Measurements from ENCODE around the gene SGCE.
"Not testable (repeated sequence)": the region's sequence is repeated elsewhere in the genome, so short reads cannot be mapped to it uniquely, and the experiment has no call there.

SGCE gene, protein sequence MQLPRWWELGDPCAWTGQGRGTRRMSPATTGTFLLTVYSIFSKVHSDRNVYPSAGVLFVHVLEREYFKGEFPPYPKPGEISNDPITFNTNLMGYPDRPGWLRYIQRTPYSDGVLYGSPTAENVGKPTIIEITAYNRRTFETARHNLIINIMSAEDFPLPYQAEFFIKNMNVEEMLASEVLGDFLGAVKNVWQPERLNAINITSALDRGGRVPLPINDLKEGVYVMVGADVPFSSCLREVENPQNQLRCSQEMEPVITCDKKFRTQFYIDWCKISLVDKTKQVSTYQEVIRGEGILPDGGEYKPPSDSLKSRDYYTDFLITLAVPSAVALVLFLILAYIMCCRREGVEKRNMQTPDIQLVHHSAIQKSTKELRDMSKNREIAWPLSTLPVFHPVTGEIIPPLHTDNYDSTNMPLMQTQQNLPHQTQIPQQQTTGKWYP

DNA sequence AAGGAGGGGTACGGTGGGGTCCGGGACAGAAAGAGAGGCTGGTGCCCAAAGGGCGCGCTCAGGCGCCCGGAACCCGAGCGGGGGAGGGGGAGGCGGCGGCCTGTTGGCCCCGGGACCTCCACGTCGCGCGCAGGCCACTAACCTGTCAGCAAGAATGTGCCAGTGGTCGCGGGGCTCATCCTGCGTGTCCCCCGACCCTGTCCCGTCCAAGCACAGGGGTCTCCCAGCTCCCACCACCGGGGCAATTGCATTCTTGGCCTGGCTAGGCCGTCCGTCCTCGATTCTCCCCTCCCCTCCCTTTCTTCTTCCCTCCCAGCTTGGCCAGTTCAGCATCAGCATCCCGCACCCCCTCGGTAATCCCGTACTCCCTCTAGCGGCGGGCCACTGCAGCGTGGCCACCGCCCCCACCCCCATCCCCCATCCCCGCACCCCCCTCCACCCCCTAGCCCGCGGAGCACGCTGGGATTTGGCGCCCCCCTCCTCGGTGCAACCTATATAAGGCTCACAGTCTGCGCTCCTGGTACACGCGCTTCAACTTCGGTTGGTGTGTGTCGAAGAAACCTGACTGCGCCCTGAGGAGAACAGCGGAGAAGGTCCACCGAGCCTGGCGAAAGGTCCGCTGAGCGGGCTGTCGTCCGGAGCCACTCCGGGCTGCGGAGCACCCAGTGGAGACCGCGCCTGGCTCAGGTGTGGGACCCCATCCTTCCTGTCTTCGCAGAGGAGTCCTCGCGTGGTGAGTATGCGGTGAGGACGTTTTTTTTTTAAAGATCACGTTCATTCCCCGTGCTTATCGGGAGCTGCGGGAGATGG is at the start of gene SGCE:
Gene SGCE (minus strand): TSS at position 286 of the 810 bp plus-strand sequence. CDS start 35 bp downstream, at position 251.
- H3K4me3 ChIP-seq (ENCODE audit: low read depth, low read length), result peak within 1 kb of the TSS; percentile 67
- DNase-seq (ENCODE audit: low read depth), result peak; percentile 39

DNA sequence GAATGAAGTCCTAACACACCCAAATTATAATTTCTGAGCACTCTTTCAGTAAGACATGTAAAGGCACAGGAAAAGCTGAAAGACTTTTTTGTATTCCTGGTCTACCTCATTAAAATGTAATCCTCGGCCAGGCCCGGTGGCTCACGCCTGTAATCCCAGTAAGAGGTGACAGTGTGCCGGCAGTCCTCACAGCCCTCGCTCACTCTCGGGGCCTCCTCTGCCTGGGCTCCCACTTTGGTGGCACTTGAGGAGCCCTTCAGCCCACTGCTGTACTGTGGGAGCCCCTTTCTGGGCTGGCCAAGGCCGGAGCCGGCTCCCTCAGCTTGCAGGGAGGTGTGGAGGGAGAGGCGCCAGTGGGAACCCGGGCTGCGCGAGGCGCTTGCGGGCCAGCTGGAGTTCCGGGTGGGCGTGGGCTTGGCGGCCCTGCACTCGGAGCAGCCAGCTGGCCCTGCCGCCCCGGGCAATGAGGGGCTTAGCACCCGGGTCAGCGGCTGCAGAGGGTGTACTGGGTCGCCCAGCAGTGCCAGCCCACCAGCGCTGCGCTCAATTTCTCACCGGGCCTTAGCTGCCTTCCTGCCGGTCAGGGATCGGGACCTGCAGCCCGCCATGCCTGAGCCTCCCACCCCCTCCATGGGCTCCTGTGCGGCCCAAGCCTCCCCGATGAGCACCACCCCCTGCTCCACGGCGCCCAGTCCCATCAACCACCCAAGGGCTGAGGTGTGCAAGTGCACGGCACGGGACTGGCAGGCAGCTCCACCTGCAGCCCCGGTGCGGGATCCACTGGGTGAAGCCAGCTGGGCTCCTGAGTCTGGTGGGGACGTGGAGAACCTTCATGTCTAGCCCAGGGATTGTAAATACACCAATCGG is 49.5 kb upstream of the SGCE start:
- H3K4me3 ChIP-seq (ENCODE audit: low read depth, low read length); DNase-seq (ENCODE audit: low read depth): not testable (repeated sequence)

DNA sequence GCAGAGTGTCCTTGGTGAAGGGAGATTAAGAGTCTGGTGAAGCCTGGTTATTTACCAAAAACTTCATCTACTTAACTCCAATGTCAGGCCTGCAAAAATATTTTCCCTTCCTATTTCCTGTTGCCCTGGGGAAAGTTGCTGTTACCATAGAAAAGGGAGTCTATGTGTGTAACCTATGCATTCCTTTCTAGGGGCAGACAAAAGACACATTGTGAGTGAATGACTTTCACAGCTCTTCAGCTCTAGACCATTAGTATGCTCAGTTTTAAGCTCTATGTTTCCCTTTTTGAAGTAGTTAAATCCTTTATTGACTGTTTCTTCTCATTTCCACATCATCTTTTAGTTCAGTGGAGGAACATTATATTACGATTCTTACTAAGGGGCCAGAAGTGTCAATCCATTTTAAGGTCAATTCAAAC is 45.6 kb upstream of the SGCE start:
- DNase-seq (ENCODE audit: low read depth), result no peak
- no peak overlapping the region for H3K4me3 ChIP-seq (ENCODE audit: low read depth, low read length)

DNA sequence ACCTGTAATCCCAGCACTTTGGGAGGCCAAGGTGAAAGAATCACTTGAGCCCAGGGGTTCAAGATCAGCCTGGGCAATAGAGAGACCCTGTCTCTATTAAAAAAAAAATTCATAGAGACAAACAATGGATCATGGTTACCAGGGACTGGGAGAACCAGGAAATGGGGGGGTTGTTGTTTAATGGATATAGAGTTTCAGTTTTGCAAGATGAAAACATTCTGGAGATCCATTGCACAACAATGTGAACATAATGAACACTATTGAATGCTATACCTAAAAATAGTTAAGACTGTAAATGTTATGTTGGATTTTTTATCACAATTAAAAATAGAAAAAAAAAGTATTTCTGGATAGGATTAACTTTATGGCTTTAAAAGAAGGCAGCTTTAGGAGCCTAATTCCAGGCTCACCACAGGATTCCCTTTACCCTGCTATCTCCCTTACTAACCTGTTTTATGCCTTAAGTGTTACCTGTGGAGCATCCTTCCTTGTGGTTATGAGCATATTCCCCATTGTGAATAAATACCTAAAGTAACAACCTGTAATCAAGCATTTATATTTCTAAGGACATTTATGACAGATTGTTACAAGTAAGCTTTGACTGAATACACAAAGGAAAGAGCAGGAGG is 45.1 kb upstream of the SGCE start:
- no peak for DNase-seq (ENCODE audit: low read depth)
- no peak overlapping the region for H3K4me3 ChIP-seq (ENCODE audit: low read depth, low read length)

DNA sequence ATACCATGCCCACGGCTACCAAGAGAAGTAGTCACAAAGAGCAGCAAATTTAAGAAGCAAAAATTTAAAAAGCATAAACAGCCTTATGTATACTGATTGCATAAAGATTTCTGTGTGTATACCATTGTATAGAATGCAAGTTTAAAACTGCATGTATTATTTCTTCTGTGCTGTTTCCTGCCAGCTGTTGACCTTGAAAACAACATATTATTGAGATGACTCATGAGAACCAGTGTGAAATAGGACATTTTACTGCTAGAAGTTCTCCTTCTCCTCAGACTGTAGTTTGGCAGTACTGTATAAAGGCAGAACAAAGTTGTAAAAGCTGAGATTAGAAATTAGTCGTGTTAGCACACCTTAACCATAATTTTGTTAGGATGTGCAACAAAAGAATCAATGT is 42.3 kb upstream of the SGCE start:
- no peak overlapping the region for H3K4me3 ChIP-seq (ENCODE audit: low read depth, low read length)
- DNase-seq (ENCODE audit: low read depth), result peak; percentile 67

DNA sequence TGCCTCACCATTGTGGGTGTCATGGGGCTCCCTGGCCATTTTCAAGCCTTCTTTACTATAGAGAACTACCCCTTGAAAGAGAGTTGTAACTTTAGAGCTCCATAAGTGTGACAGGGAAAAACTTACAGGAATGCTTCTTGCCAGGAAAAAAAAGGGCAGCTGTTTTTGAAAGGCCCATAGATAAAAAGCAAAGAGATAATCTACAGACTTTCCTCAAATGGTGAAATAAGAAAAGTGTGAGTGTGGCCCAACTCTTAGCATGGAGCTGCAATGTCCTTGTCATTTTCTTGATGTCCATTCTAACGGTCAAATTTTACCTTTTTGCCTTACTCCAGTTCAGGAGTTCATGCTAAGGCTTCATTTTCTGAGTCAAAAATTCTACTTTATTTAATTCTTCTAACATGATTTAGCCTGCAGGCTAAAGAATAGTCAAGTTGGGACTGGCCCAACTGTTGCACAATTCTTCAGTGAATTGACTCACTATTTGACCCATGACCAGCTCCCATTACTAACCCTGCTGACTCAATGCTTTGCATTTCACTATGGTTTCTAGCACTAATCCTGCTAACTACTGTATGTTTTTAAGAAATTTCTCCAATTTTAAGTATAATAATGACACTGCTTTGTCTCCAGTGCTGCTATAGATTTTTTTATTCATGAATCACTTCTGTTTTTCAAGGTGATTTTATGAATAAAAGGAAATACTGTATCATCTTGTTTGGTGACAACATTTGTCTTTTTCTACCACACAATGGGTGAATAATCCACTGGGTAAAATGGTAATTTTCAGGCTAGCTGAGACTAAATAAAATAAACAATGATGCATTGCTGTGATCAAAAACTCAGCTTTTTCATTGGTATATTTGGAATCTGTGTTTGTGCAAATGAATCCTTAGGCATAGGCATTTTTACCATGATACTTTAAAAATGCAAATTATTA is 41.4 kb upstream of the SGCE start:
- no peak overlapping the region for H3K4me3 ChIP-seq (ENCODE audit: low read depth, low read length)
- peak; percentile 92 for DNase-seq (ENCODE audit: low read depth)

DNA sequence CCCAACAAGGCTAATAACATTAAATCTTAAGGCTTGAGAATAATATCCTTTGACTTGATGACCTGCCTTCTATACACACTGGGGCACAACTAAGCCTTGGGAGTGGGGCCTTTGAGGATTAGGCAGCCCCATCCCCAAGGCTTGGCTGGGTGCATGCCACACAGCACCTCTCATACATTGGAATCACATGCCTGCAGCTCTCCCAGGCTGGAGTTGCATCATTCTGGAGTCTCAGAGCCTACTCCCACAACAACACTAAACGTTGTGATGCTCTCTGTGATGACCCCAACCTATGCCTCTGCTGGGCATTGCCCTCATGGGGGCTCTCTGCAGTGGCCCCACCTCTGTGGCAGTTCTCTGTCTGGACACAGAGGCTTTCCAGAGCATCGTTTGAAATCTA is 31.9 kb upstream of the SGCE start:
- no peak for DNase-seq (ENCODE audit: low read depth)
- no peak overlapping the region for H3K4me3 ChIP-seq (ENCODE audit: low read depth, low read length)

DNA sequence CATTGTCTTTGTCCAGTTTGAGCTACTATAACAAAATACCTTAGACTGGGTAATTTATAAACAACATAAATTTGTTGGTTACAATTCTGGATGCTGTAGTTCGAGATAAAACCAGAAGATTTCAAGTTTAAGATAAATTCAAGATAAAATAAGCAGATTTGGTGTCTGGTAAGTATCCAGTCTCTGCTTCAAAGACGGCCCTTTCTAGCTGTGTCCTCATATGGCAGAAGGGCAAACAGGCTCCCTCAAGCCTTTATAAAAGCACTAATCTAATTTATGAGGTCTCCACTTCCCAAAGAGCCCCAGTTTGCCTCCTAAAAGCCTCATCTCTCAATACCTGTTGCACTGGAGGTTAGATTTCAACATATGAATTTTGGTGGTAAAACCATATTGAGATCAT is 31.1 kb upstream of the SGCE start:
- no peak for DNase-seq (ENCODE audit: low read depth)
- H3K4me3 ChIP-seq (ENCODE audit: low read depth, low read length), result no peak overlapping the region

DNA sequence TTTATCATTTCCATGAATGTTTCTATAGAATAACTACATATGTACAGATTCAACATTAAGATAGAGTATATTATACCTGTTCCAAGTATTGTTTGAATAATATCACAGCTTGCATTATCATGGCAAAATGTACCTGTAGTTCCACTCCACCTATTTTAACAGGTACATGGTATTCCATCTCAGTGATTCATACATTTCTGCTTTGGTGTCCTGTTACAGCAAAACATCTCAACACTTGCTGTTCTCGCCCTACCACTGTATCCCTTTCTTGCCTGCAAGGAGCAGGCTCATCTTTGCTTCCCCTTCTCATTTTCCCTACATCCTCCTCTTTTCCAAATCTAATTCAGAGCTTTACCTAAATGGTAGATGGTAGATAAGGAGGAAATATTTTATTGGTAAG is 27.1 kb upstream of the SGCE start:
- no peak for DNase-seq (ENCODE audit: low read depth)

DNA sequence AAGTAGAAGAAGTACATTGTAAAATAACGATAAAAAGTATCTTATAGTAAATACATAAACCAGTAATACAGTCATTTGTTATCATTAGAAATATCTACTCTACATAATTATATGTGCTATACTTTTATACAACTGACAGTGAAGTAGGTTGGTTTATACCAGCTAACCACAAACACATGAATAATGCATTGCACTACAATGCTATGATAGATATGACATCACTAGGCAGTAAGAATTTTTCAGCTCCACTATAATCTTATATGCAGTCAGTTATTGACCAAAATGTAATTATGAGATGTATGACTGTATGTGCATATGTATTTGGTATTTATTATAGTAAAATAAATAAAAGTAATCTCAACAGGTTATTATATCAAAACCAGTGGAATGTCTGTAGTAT is 23.4 kb upstream of the SGCE start:
- no peak for DNase-seq (ENCODE audit: low read depth)
- H3K4me3 ChIP-seq (ENCODE audit: low read depth, low read length), result no peak overlapping the region

More for the DNA sequence above, 27.1 kb upstream of the SGCE start:
- H3K4me3 ChIP-seq (ENCODE audit: low read depth, low read length), result no peak overlapping the region

DNA sequence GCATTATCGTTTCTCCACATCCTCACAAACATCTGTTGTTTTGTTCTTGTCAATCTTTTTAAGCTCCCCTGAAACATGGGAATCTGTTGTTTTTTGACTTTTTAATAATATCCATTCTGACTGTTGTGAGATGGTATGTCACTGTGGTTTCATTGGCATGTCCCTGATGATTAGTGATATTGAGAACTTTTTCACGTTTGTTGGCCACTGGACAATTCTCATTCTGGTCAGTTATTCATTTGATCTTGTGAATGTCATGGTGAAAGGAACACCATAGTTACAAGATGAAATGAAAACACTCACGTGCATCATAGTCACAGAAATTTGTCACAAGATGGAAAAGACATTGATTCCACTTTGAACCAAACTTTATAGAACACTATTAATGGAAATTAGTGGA is 20.5 kb upstream of the SGCE start:
- DNase-seq (ENCODE audit: low read depth), result no peak
- H3K4me3 ChIP-seq (ENCODE audit: low read depth, low read length), result no peak overlapping the region

DNA sequence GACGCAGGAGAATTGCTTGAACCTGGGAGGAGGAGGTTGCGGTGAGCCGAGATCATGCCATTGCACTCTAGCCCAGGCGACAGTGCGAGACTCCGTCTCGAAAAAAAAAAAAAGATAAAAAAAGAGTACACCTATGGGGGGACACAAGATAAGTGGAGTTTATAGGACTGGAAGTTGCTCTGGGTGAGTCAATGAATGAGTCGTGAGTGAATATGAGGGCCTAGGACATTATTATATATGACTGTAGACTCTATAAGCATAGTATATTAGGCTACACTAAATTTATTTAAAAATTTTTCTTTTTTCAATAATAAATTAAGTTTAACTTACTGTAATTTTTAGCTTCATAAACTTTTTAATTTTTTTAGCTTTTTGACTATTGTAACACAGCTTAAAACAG is 19.4 kb upstream of the SGCE start:
- no peak for DNase-seq (ENCODE audit: low read depth)
- H3K4me3 ChIP-seq (ENCODE audit: low read depth, low read length), result no peak overlapping the region

DNA sequence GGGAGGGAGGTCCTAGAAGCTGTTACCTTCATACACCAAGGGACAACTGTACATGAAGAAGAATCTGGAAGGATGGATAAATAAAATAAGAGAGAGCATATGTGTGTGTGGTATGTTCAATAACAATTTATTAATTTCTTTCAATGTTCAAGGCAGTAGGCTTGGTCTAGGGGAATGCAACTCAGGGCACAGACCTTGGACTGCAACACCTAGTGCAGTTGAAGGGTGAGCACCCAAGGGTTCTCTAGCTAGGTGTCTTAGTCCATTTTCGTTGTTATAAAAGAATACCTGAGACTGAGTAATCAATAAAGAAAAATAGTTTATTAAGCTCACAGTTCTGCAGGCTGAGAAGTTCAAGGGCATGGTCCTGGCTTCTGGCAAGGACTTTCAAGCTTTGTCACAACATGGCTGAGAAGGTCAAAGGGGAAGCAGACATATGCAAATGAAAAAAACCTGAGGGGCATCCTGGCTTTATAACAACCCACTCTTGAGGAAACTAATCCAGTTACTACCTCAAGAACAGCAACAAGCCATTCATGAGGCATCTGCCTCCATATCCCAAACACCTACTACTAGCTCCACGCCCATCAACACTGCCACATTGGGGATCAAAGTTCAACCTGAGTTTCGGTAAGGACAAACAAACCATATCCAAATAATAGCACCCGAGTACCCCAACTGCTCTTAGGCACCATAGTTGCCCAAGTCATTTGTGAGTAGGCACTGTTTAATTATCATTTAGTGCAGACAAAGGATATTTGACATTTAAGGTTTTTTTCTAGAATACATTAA is 15.7 kb upstream of the SGCE start:
- no peak for DNase-seq (ENCODE audit: low read depth)
- no peak overlapping the region for H3K4me3 ChIP-seq (ENCODE audit: low read depth, low read length)

DNA sequence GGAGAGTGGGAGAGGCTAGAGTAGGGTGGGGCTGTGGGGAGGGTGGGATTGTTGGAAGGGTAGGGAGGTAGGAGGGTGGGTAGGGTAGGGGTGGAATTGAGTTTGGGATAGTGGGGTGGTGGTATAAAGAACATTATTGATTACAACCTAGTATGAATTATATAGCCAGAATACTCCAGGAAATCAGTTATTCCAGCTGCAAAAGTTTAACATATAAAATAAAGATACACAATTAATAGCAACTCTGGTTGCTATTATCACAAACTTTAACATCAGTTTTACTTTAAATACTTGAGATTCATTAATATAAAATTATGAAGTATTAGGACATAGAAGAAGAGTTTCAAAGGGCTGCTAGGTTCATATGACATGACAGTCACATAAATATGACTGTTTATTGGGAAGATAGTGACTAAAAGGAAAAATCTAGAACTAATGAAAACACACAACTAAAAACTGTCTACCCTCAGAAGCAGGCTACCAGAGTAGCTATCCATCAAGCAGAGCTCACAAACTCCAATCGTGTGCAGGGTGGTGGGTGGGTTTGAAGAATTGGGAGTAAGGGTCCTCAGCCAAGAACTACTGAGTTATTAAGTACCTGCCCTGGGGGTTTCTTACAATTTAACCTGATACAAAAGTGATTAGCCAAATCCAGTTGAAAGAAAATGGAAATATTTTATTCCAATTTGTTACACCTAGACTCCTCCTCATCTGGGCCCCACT is 14.0 kb upstream of the SGCE start:
- no peak for DNase-seq (ENCODE audit: low read depth)
- H3K4me3 ChIP-seq (ENCODE audit: low read depth, low read length), result no peak overlapping the region

DNA sequence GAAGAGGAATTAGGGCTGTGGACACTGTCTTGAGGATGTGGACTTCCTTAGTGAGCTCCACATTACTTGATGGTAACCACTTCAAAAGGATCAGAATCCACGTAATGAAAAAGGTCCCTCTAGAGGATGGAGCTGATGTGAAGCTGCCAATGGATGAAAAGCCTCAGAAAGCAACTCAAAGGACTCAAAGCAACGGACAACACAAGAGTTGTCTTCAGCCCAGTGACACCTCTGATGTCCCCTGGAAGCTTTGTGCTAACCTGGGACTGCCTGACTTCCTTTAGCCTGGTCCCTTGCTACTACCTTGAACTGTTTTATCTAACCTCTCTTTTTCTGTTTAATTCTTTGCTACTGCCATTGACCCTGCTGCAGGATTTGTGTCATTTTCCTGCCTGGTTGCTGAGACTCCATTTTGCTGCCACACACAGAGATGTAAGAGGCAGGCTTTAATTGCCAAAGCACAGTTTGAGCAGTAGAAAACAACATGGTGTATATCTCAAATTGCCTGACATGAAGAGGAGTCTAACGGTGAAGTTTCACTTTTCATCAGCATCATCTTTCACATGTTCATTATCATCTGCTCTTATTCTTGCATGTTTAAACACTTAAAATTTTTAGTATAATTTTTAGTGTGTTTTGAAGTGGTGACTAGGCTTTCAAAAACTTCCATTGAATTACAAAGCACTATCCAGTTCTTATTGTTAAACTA is 11.1 kb upstream of the SGCE start:
- H3K4me3 ChIP-seq (ENCODE audit: low read depth, low read length), result no peak overlapping the region
- DNase-seq (ENCODE audit: low read depth), result no peak

DNA sequence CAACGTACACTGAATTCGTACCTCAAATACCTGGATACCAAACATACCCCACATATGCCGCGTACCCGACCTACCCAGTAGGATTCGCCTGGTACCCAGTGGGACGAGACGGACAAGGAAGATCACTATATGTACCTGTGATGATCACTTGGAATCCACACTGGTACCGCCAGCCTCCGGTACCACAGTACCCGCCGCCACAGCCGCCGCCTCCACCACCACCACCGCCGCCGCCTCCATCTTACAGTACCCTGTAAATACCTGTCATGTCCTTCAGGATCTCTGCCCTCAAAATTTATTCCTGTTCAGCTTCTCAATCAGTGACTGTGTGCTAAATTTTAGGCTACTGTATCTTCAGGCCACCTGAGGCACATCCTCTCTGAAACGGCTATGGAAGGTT is 9.5 kb upstream of the SGCE start:
- no peak overlapping the region for H3K4me3 ChIP-seq (ENCODE audit: low read depth, low read length)
- no peak for DNase-seq (ENCODE audit: low read depth)
